Tibial artery (tissue), 4 donors: ENCODE results near the gene NID1.
"Not testable (repeated sequence)": the region's sequence is repeated elsewhere in the genome, so short reads cannot be mapped to it uniquely, and the experiment has no call there.

Experiments
- DNase-seq, 2 donors: peaks; one replicate each; pipeline ENCODE4 v3.0.0-alpha.2; 2019
- H3K27ac ChIP-seq, 2 donors: fragments of 200-600 bp; sonication (generic) in 1 of 2; 1 replicate in 1 of 2; 2 replicates in 1 of 2; pipeline ENCODE4 v1.5.1; 2018 to 2019; ENCODE audit warnings: mild to moderate bottlenecking in 1 of 2
- H3K27me3 ChIP-seq, 2 donors: fragments of 200-600 bp; sonication (generic) in 1 of 2; one replicate each; pipeline versions ENCODE4 v1.5.1 to v1.6.0; 2016 to 2019
- H3K36me3 ChIP-seq, 3 donors: fragments of 200-600 bp; sonication (generic) in 2 of 3; one replicate each; pipeline ENCODE4 v1.5.1; 2016 to 2019; ENCODE audit warnings: mild to moderate bottlenecking in 2 of 3
- H3K4me1 ChIP-seq, 4 donors: fragments of 200-600 bp; sonication (generic) in 2 of 4; 1 replicate in 3 of 4; 2 replicates in 1 of 4; pipeline ENCODE4 v1.5.1; 2016 to 2019
- H3K4me3 ChIP-seq, 2 donors: fragments of 200-600 bp; sonication (generic) in 1 of 2; 1 replicate in 1 of 2; 2 replicates in 1 of 2; pipeline ENCODE4 v1.5.1; 2018 to 2019; ENCODE audit warnings: mild to moderate bottlenecking in 2 of 2
- H3K9me3 ChIP-seq, 3 donors: fragments of 200-600 bp; sonication (generic) in 1 of 3; one replicate each; pipeline ENCODE4 v1.5.1; 2016 to 2019
- intact Hi-C: fragments of 100-400 bp; cut with DNase I; formaldehyde crosslinking; loops from one replicate; pipeline ENCODE4 v1.15.0; 2023; ENCODE audit warnings: low total_unique reads
- TF ChIP-seq, protein P1 (sequence below), 2 experiments: fragments of 200-600 bp in 1 of 2; fragments of 450-650 bp in 1 of 2; IDR thresholded peaks; one replicate each; pipeline ENCODE4 v1.5.1; 2017 to 2019; ENCODE audit warnings: antibody characterized with exemption in 2 of 2, mild to moderate bottlenecking in 1 of 2, moderate library complexity in 1 of 2

The NID1 gene

DNA sequence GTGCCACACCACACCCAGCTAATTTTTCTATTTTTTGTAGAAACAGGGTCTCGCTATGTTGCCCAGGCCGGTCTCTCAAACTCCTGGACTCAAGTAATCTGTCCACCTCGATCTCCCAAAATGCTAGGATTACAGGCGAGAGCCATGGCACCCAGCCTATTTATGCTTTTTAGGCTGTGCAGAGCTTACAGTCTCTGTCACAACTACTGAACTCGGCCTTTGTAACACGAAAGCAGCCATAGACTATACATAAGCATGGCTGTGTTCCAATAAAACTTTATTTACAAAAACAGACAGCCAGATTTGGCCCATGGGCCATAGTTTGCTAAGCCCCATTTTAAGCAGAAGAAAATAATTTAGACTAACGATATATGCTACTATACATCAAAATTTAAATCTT, 54.4 kb downstream of the NID1 start:
- Histone ChIP-seq H3K4me3 (no peak overlapping the region), H3K9me3 (no peaks in the 10 kb centered on the region), H3K36me3 (peaks cover 57 to 85% (median 73%) of the 10 kb centered on the region in 3 donors), H3K27ac (peak overlapping the region; percentile 11 to 38), H3K27me3 (no peaks in the 10 kb centered on the region), H3K4me1 (peaks cover 0 to 14% (median 0%) of the 10 kb centered on the region in 4 donors)
- DNase-seq: no peak
- TF ChIP-seq, protein P1, sequence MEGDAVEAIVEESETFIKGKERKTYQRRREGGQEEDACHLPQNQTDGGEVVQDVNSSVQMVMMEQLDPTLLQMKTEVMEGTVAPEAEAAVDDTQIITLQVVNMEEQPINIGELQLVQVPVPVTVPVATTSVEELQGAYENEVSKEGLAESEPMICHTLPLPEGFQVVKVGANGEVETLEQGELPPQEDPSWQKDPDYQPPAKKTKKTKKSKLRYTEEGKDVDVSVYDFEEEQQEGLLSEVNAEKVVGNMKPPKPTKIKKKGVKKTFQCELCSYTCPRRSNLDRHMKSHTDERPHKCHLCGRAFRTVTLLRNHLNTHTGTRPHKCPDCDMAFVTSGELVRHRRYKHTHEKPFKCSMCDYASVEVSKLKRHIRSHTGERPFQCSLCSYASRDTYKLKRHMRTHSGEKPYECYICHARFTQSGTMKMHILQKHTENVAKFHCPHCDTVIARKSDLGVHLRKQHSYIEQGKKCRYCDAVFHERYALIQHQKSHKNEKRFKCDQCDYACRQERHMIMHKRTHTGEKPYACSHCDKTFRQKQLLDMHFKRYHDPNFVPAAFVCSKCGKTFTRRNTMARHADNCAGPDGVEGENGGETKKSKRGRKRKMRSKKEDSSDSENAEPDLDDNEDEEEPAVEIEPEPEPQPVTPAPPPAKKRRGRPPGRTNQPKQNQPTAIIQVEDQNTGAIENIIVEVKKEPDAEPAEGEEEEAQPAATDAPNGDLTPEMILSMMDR (IDR thresholded peaks at IDR 0.05): no peak
- intact Hi-C loops: no loop called here

DNA sequence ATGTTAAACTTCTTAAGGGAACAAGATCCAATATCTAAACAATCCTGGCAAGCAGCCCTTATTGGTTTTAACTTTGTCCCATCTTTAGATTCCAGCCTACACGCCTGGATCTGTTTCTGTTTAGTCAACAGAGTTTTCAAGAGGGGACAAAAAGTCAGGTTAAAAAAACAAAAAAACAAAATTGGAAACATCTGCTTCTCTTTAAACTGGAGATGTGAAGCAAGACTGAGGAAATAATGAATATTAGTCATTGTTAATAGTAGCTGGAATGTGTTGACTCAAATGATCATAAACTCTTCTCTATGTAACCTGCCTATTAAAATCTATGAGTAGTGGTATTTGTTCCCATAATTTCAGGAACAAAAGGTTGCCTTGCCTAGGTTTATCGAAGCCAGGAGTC, 55.0 kb downstream of the NID1 start:
- Histone ChIP-seq H3K27me3 (no peaks in the 10 kb centered on the region), H3K4me1 (peaks cover 0 to 14% (median 0%) of the 10 kb centered on the region in 4 donors), H3K36me3 (peaks cover 57 to 82% (median 74%) of the 10 kb centered on the region in 3 donors), H3K27ac (peak overlapping the region; percentile 28 to 38), H3K9me3 (no peaks in the 10 kb centered on the region), H3K4me3 (no peak overlapping the region)
- intact Hi-C loops: no loop called here
- no peak for DNase-seq
- TF ChIP-seq, protein P1 (IDR thresholded peaks at IDR 0.05): no peak

- Histone ChIP-seq H3K27me3 (no peaks in the 10 kb centered on the region), H3K36me3 (peaks cover 53 to 76% (median 71%) of the 10 kb centered on the region in 3 donors), H3K4me1 (peaks cover 0 to 14% (median 0%) of the 10 kb centered on the region in 4 donors), H3K27ac (peak overlapping the region; percentile 27 to 28), H3K9me3 (no peaks in the 10 kb centered on the region), H3K4me3 (no peak overlapping the region)
- DNase-seq: no peak
- TF ChIP-seq, protein P1 (IDR thresholded peaks at IDR 0.05): no peak
- intact Hi-C loops: no loop called here
Measured at GRCh38 chr1:236009191-236009590, 55.7 kb downstream of the NID1 start.

- Histone ChIP-seq H3K4me1 (peaks cover 0 to 14% (median 0%) of the 10 kb centered on the region in 4 donors), H3K36me3 (peaks cover 44 to 70% (median 69%) of the 10 kb centered on the region in 3 donors), H3K27ac (no peak overlapping the region), H3K27me3 (no peaks in the 10 kb centered on the region), H3K9me3 (no peaks in the 10 kb centered on the region), H3K4me3 (no peak overlapping the region)
- intact Hi-C loops: no loop called here
- TF ChIP-seq, protein P1 (IDR thresholded peaks at IDR 0.05): no peak
- no peak for DNase-seq
Measured at GRCh38 chr1:236007781-236008180, 57.1 kb downstream of the NID1 start.

GRCh38 chr1:236003058-236003457, 61.8 kb downstream of the NID1 start:
- H3K27ac ChIP-seq: not testable (repeated sequence)

GRCh38 chr1:236002572-236002971, 62.3 kb downstream of the NID1 start:
- TF ChIP-seq, protein P1 (IDR thresholded peaks at IDR 0.05): no peak
- no peaks in the 10 kb centered on the region for H3K9me3 ChIP-seq
- intact Hi-C loops: no loop called here
- H3K36me3 ChIP-seq: peaks cover 23 to 65% (median 44%) of the 10 kb centered on the region in 3 donors
- no peak overlapping the region for H3K27ac ChIP-seq
- no peak for DNase-seq
- H3K4me3 ChIP-seq: no peak overlapping the region
- no peaks in the 10 kb centered on the region for H3K4me1 ChIP-seq
- no peaks in the 10 kb centered on the region for H3K27me3 ChIP-seq

More at GRCh38 chr1:236003058-236003457, 61.8 kb downstream of the NID1 start:
- intact Hi-C loops, H3K9me3 ChIP-seq, H3K27me3 ChIP-seq, H3K4me1 ChIP-seq, H3K4me3 ChIP-seq, DNase-seq: not testable (repeated sequence)
- H3K36me3 ChIP-seq: peaks cover 23 to 61% (median 44%) of the 10 kb centered on the region in 3 donors
